ENCODE measurements around the gene ARHGEF6.
"Not testable (repeated sequence)": the region's sequence is repeated elsewhere in the genome, so short reads cannot be mapped to it uniquely, and the experiment has no call there.

ARHGEF6 gene

GRCh38 chrX:136806891-136807410 is 26.2 kb upstream of the ARHGEF6 start:
- Histone ChIP-seq H3K9me2 (replicated peaks; ENCODE audit: control insufficient read depth, low read length) (no peaks in the 10 kb centered on the region), H3K4me1 (ENCODE audit: control insufficient read depth, low read length) (no peaks in the 10 kb centered on the region), H4K20me1 (ENCODE audit: control insufficient read depth, insufficient read depth, low read depth, low read length) (no peaks in the 10 kb centered on the region), H3K4me2 (ENCODE audit: low read length) (no peak overlapping the region), H3K9me3 (ENCODE audit: control insufficient read depth, insufficient read depth, low read length) (no peaks in the 10 kb centered on the region), H3K27ac (ENCODE audit: low read depth, low read length) (no peak overlapping the region), H3K79me2 (ENCODE audit: control insufficient read depth, low read length) (no peaks in the 10 kb centered on the region), H3F3A (ENCODE audit: control insufficient read depth, insufficient read depth) (no peaks in the 10 kb centered on the region), H3K36me3 (ENCODE audit: control insufficient read depth, low read length) (no peaks in the 10 kb centered on the region), H3K4me3 (ENCODE audit: low read length) (no peak overlapping the region), H3K27me3 (ENCODE audit: control insufficient read depth, low read length) (no peaks in the 10 kb centered on the region)
- TF ChIP-seq CTCF (IDR thresholded peaks at IDR 0.05; ENCODE audit: low read depth, low read length, poor library complexity, severe bottlenecking) (no peak), EZH2phosphoT487 (IDR thresholded peaks at IDR 0.05; ENCODE audit: borderline replicate concordance, low read length) (no peak)

- TF ChIP-seq CTCF (IDR thresholded peaks at IDR 0.05; ENCODE audit: low read depth, low read length, poor library complexity, severe bottlenecking) (no peak), EZH2phosphoT487 (IDR thresholded peaks at IDR 0.05; ENCODE audit: borderline replicate concordance, low read length) (no peak)
- no peaks in the 10 kb centered on the region for H3K79me2 ChIP-seq (ENCODE audit: control insufficient read depth, low read length)
These were observed 21.8 kb upstream of the ARHGEF6 start for GRCh38 chrX:136802515-136802914.

GRCh38 chrX:136797787-136798186 is 17.1 kb upstream of the ARHGEF6 start:
- Histone ChIP-seq H3K79me2 (ENCODE audit: control insufficient read depth, low read length) (no peaks in the 10 kb centered on the region), H4K20me1 (ENCODE audit: control insufficient read depth, insufficient read depth, low read depth, low read length) (no peaks in the 10 kb centered on the region), H3K4me1 (ENCODE audit: control insufficient read depth, low read length) (peaks cover 8% of the 10 kb centered on the region), H3K27me3 (ENCODE audit: control insufficient read depth, low read length) (no peaks in the 10 kb centered on the region), H3K9me2 (replicated peaks; ENCODE audit: control insufficient read depth, low read length) (no peaks in the 10 kb centered on the region), H3K9me3 (ENCODE audit: control insufficient read depth, insufficient read depth, low read length) (no peaks in the 10 kb centered on the region), H3F3A (ENCODE audit: control insufficient read depth, insufficient read depth) (no peaks in the 10 kb centered on the region), H3K4me3 (ENCODE audit: low read length) (no peak overlapping the region), H3K27ac (ENCODE audit: low read depth, low read length) (no peak overlapping the region), H3K36me3 (ENCODE audit: control insufficient read depth, low read length) (no peaks in the 10 kb centered on the region), H3K4me2 (ENCODE audit: low read length) (peak overlapping the region; percentile 11; the same call in 1 of the 2 replicates)
- TF ChIP-seq EZH2phosphoT487 (IDR thresholded peaks at IDR 0.05; ENCODE audit: borderline replicate concordance, low read length) (no peak), CTCF (IDR thresholded peaks at IDR 0.05; ENCODE audit: low read depth, low read length, poor library complexity, severe bottlenecking) (no peak)

More at GRCh38 chrX:136802515-136802914, 21.8 kb upstream of the ARHGEF6 start:
- H3K4me3 ChIP-seq (ENCODE audit: low read length): no peak overlapping the region
- H4K20me1 ChIP-seq (ENCODE audit: control insufficient read depth, insufficient read depth, low read depth, low read length): no peaks in the 10 kb centered on the region
- no peaks in the 10 kb centered on the region for H3K9me3 ChIP-seq (ENCODE audit: control insufficient read depth, insufficient read depth, low read length)
- H3F3A ChIP-seq (ENCODE audit: control insufficient read depth, insufficient read depth): no peaks in the 10 kb centered on the region
- H3K27ac ChIP-seq (ENCODE audit: low read depth, low read length): no peak overlapping the region
- no peaks in the 10 kb centered on the region for H3K27me3 ChIP-seq (ENCODE audit: control insufficient read depth, low read length)
- no peaks in the 10 kb centered on the region for H3K36me3 ChIP-seq (ENCODE audit: control insufficient read depth, low read length)
- no peaks in the 10 kb centered on the region for H3K9me2 ChIP-seq (replicated peaks; ENCODE audit: control insufficient read depth, low read length)
- H3K4me2 ChIP-seq (ENCODE audit: low read length): no peak overlapping the region
- peaks cover 8% of the 10 kb centered on the region for H3K4me1 ChIP-seq (ENCODE audit: control insufficient read depth, low read length)

- not testable (repeated sequence) for H3K9me2 ChIP-seq (replicated peaks; ENCODE audit: control insufficient read depth, low read length); H3K27me3 ChIP-seq (ENCODE audit: control insufficient read depth, low read length); H3K27ac ChIP-seq (ENCODE audit: low read depth, low read length); H3K4me3 ChIP-seq (ENCODE audit: low read length); H3K4me1 ChIP-seq (ENCODE audit: control insufficient read depth, low read length); H3K36me3 ChIP-seq (ENCODE audit: control insufficient read depth, low read length); H3K4me2 ChIP-seq (ENCODE audit: low read length); H3K79me2 ChIP-seq (ENCODE audit: control insufficient read depth, low read length); H4K20me1 ChIP-seq (ENCODE audit: control insufficient read depth, insufficient read depth, low read depth, low read length); H3K9me3 ChIP-seq (ENCODE audit: control insufficient read depth, insufficient read depth, low read length); H3F3A ChIP-seq (ENCODE audit: control insufficient read depth, insufficient read depth)
These were observed 14.4 kb upstream of the ARHGEF6 start for GRCh38 chrX:136795132-136795531.

- H3K36me3 ChIP-seq (ENCODE audit: control insufficient read depth, low read length); H3K4me1 ChIP-seq (ENCODE audit: control insufficient read depth, low read length); H3K4me3 ChIP-seq (ENCODE audit: low read length); H3K9me2 ChIP-seq (replicated peaks; ENCODE audit: control insufficient read depth, low read length); H3K4me2 ChIP-seq (ENCODE audit: low read length); H3K79me2 ChIP-seq (ENCODE audit: control insufficient read depth, low read length); H3K27ac ChIP-seq (ENCODE audit: low read depth, low read length); H3K27me3 ChIP-seq (ENCODE audit: control insufficient read depth, low read length); H3K9me3 ChIP-seq (ENCODE audit: control insufficient read depth, insufficient read depth, low read length); H4K20me1 ChIP-seq (ENCODE audit: control insufficient read depth, insufficient read depth, low read depth, low read length); H3F3A ChIP-seq (ENCODE audit: control insufficient read depth, insufficient read depth): not testable (repeated sequence)
These were observed 13.9 kb upstream of the ARHGEF6 start for GRCh38 chrX:136794660-136795059.
